Adrenal gland (tissue), 5 donors: ENCODE measurements around the gene WFS1.

Experiments
- POLR2A ChIP-seq, 2 donors: fragments of 450-650 bp; IDR thresholded peaks; one replicate each; pipeline ENCODE4 v1.6.1; 2017; ENCODE audit warnings: antibody characterized with exemption in 2 of 2, mild to moderate bottlenecking in 2 of 2, moderate library complexity in 1 of 2
- TF ChIP-seq, protein P1 (sequence below), 6 experiments: fragments of 450-650 bp in 4 of 6; fragments of 200-600 bp in 2 of 6; sonication (generic) in 1 of 6; IDR thresholded peaks; 1 replicate in 5 of 6; 2 replicates in 1 of 6; pipeline versions ENCODE4 v1.5.1 to v1.8.0; 2016 to 2021; ENCODE audit warnings: antibody characterized with exemption in 6 of 6, mild to moderate bottlenecking in 2 of 6, moderate library complexity in 1 of 6
- donor health status: DM: no; HTN: no; CAD: no.

DNA sequence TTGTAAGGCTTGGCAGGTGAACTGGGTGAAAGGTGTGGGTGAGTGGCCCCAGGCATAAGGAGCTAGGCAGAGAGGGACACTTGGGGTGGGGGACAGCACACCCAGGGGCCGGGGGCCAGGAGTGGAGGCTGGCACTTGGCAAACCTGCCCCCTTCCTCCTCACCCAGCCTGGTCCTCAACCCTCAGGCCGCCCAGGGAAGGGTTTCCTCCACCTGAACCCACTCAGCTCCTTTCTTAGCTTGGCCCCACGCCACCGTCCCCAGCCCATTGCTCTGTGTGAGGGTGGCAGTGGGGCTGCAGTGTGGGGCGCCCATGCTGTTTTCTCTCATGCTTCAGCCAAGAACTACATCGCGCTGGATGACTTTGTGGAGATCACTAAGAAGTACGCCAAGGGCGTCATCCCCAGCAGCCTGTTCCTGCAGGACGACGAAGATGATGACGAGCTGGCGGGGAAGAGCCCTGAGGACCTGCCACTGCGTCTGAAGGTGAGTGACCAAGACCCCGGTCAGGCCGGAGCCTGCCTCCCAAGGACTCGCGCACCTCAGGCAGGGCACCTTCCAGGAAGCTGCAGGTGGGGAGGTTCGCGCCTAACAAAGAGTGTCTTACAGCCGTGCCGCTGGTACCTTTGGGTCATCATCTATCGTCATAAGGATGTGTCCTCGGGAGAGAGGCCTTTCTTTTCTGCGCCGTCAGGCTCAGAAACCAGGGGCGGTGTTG is 25.2 kb downstream of the WFS1 start:
- TF ChIP-seq, protein P1, sequence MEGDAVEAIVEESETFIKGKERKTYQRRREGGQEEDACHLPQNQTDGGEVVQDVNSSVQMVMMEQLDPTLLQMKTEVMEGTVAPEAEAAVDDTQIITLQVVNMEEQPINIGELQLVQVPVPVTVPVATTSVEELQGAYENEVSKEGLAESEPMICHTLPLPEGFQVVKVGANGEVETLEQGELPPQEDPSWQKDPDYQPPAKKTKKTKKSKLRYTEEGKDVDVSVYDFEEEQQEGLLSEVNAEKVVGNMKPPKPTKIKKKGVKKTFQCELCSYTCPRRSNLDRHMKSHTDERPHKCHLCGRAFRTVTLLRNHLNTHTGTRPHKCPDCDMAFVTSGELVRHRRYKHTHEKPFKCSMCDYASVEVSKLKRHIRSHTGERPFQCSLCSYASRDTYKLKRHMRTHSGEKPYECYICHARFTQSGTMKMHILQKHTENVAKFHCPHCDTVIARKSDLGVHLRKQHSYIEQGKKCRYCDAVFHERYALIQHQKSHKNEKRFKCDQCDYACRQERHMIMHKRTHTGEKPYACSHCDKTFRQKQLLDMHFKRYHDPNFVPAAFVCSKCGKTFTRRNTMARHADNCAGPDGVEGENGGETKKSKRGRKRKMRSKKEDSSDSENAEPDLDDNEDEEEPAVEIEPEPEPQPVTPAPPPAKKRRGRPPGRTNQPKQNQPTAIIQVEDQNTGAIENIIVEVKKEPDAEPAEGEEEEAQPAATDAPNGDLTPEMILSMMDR (IDR thresholded peaks at IDR 0.05): no peak
- TF ChIP-seq POLR2A (IDR thresholded peaks at IDR 0.05): no peak
